HEK293T (cell line): ENCODE results near the gene TPD52L1.

Source experiments
- CTCF ChIA-PET: fragments of 350-600 bp; formaldehyde crosslinking; extraction: SDS; loops from one replicate; lab custom pipeline; 2021; ENCODE audit warnings: antibody characterized with exemption, inconsistent platforms; lab: Yijun Ruan, JAX
- POLR2A ChIA-PET: fragments of 350-600 bp; formaldehyde crosslinking; extraction: SDS; loops from one replicate; lab custom pipeline; 2020; ENCODE audit warnings: antibody characterized with exemption, inconsistent platforms; lab: Yijun Ruan, JAX
- DNase-seq: peaks from one replicate; pipeline ENCODE4 v3.0.0; 2012; ENCODE audit warnings: mixed read lengths; ENCODE audit errors: extremely low spot score
- ARNT ChIP-seq: fragments of 450-650 bp; IDR thresholded peaks from 2 replicates; pipeline ENCODE4 v1.6.1; 2017; ENCODE audit warnings: mild to moderate bottlenecking
- BHLHE40 ChIP-seq: fragments of 450-650 bp; IDR thresholded peaks from 2 replicates; pipeline ENCODE4 v1.6.1; 2016; ENCODE audit warnings: mild to moderate bottlenecking, moderate library complexity, borderline replicate concordance
- CTBP1 ChIP-seq: fragments of 450-650 bp; IDR thresholded peaks from 2 replicates; pipeline ENCODE4 v1.6.1; 2016; ENCODE audit warnings: borderline replicate concordance
- ELF4 ChIP-seq: fragments of 450-650 bp; IDR thresholded peaks from 2 replicates; pipeline ENCODE4 v1.6.1; 2017; ENCODE audit warnings: antibody characterized with exemption
- FOXA1 ChIP-seq: fragments of 450-650 bp; IDR thresholded peaks from 2 replicates; pipeline ENCODE4 v1.6.1; 2016; ENCODE audit warnings: mild to moderate bottlenecking
- FOXK2 ChIP-seq: fragments of 450-650 bp; IDR thresholded peaks from 2 replicates; pipeline ENCODE4 v1.6.1; 2016; ENCODE audit warnings: mild to moderate bottlenecking
- FOXM1 ChIP-seq: fragments of 450-650 bp; IDR thresholded peaks from 2 replicates; pipeline ENCODE4 v1.6.1; 2017; ENCODE audit warnings: mild to moderate bottlenecking, borderline replicate concordance
- HDGF ChIP-seq: fragments of 450-650 bp; IDR thresholded peaks from 2 replicates; pipeline ENCODE4 v1.6.1; 2017; ENCODE audit warnings: antibody characterized with exemption, borderline replicate concordance
- L3MBTL2 ChIP-seq: fragments of 450-650 bp; conservative IDR thresholded peaks from 2 replicates; pipeline ENCODE4 v1.6.1; 2016; ENCODE audit warnings: mild to moderate bottlenecking
- LEF1 ChIP-seq: fragments of 450-650 bp; IDR thresholded peaks from 2 replicates; pipeline ENCODE4 v1.6.1; 2017; ENCODE audit warnings: mild to moderate bottlenecking, borderline replicate concordance
- NFRKB ChIP-seq: fragments of 450-650 bp; IDR thresholded peaks from 2 replicates; pipeline ENCODE4 v1.6.1; 2016; ENCODE audit warnings: mild to moderate bottlenecking, moderate library complexity
- SP1 ChIP-seq: fragments of 450-650 bp; IDR thresholded peaks from 2 replicates; pipeline ENCODE4 v1.6.1; 2017
- SUZ12 ChIP-seq: fragments of 450-650 bp; IDR thresholded peaks from 2 replicates; pipeline ENCODE4 v1.6.1; 2016; ENCODE audit warnings: mild to moderate bottlenecking
- TARDBP ChIP-seq: fragments of 450-650 bp; IDR thresholded peaks from 2 replicates; pipeline ENCODE4 v1.6.1; 2016
- ZNF384 ChIP-seq: fragments of 450-650 bp; IDR thresholded peaks from 2 replicates; pipeline ENCODE4 v1.6.1; 2016
- TF ChIP-seq, protein P1 (sequence below): fragments of 450-650 bp; IDR thresholded peaks from 2 replicates; pipeline ENCODE4 v1.6.1; 2016

The TPD52L1 gene

DNA sequence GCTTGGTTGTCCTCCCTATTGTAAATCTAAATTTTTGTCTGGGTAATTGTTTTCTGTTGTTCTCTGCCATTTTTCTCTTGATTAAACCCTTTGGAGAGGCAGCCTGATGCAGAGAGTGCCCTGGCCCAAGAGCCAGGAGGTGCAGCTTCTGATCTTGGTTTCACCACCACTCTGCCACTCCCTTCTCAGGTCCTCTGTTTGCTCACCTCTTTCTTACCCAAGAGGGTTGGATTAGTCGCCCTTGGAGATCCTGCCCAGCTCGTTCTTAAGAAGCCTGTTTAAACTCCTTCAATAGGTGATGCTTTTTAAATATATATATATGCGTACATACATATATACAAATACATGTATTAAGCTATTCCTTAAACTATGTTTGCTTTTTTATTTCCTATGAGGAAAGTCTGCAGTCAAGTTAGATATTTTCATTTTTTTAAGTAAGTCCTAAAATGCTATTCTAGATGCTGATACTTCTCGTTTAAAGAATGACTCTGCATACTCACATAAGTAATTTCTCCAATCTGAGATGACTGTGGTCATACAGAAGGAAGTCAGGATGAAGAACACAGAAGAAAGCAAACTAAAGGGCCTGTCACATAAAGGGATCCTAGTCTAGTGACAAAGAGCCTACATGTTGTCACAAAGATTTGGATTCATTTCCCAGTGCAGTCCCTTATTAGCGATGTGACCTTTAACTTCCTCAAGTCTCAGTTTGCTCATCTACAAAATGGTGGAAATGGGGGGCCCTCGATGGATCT is 19.9 kb downstream of the TPD52L1 start:
- DNase-seq, result no peak
- POLR2A ChIA-PET, result no interaction called here
- no peak for TF ChIP-seq FOXA1
- TF ChIP-seq FOXM1, result no peak
- no peak for TF ChIP-seq HDGF
- TF ChIP-seq L3MBTL2, result no peak
- no peak for TF ChIP-seq LEF1
- TF ChIP-seq ZNF384, result no peak
- TF ChIP-seq SP1, result no peak
- no peak for TF ChIP-seq BHLHE40
- no peak for TF ChIP-seq ELF4
- TF ChIP-seq, protein P1, sequence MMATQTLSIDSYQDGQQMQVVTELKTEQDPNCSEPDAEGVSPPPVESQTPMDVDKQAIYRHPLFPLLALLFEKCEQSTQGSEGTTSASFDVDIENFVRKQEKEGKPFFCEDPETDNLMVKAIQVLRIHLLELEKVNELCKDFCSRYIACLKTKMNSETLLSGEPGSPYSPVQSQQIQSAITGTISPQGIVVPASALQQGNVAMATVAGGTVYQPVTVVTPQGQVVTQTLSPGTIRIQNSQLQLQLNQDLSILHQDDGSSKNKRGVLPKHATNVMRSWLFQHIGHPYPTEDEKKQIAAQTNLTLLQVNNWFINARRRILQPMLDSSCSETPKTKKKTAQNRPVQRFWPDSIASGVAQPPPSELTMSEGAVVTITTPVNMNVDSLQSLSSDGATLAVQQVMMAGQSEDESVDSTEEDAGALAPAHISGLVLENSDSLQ, result no peak
- no peak for TF ChIP-seq TARDBP
- TF ChIP-seq ARNT, result no peak
- no peak for TF ChIP-seq SUZ12
- TF ChIP-seq NFRKB, result no peak
- CTCF ChIA-PET, result interaction anchor here (0.6 kb wide), 1 partner anchor 15 kb away, joined by 3 read pairs; no protein-coding TSS in a partner anchor

DNA sequence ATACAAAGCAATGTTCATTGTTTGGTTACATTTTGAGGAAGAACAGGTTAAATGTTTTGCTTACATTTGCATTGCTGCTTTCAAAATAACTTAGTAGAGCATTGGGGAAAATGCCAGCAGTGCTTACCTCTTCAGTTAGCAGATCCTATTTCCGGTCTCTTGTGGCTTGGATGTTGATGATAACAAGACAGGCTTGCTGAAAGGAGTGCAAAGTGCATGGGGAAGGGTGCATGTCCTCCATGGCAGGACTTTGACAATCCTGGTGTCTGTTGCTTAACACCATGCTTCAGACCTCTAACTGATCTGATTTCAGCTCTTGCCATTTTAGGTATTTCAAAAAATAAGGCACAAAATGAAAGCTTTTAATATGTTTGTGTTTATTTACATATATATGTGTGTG is 21.1 kb downstream of the TPD52L1 start:
- CTCF ChIA-PET, result interaction anchor here (0.8 to 1.2 kb wide), 2 partner anchors 11 to 21 kb away, joined by 3 read pairs; partner anchors contain the start of gene TPD52L1
- TF ChIP-seq ELF4 (no peak), NFRKB (no peak), LEF1 (no peak), FOXM1 (no peak), ARNT (no peak), TARDBP (no peak), SUZ12 (no peak), ZNF384 (no peak), L3MBTL2 (no peak), BHLHE40 (no peak), HDGF (no peak), FOXK2 (no peak), CTBP1 (no peak)
- POLR2A ChIA-PET, result no interaction called here
- no peak for DNase-seq

DNA sequence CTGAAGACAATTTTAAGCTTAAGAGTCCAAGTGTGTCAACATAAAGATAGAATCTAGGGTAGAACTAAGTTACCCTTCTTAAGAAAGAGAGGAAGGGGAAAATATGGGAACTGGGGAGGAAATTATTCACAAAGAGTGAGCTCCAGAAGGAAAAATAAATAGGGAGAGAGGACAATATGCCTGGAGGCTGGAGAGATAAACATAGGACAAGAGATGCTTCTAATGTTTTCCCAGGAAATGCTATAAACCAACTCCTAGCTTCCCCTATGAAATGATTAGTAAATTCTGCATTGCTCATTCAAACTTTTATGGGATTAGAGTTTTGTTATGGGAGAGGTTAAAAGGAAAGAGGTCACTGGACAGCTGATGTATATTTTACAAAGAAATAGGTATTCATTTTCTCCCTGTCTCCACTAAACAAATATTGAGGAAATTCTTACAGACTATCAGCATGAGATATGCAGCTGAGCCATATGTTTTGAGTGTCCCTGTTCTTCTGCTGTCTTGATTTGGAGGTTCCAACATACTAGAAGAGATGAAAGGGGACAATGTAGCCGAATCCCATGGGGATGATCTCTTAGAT is 22.0 kb downstream of the TPD52L1 start:
- CTCF ChIA-PET, result interaction anchor here (1.0 to 1.2 kb wide), 2 partner anchors 17 to 22 kb away, joined by 3 read pairs; partner anchors contain the start of gene TPD52L1
- POLR2A ChIA-PET, result no interaction called here

DNA sequence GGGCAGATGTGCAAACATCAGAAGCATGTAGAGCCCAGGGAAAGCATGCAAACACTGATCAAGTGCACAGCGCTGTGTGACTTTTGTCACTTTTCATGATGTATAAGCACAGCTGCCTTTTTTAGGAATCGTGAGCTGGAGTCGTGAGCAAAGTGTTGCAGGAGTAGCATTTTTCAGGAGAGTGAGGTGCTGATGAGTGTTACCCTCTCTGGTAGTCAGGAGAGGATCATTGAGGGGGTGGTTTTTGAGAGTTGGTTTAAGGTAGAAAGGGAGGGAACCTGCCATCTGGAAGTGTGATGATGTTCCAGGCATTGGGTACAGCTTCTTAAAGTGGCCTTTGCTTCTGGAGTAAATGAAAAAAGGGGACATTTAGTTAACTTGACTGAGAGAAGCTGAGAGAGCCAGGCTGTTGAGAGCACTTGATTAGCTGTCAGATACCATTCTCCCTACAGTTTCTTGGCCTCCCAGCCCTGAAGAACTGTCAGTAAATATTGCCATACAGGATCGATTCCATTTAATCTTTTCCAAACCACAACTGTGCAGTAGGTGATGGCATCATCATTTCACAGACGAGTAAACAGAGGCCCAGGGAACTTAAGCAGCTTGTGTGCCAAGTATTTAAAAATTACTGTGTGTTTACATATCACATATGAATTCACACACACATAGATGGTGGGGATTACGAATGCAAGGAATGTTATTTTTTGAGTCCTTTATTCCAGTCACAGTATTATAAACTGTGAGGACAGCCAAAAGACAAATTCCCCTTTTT is 28.9 kb downstream of the TPD52L1 start:
- POLR2A ChIA-PET, result no interaction called here
- DNase-seq, result no peak
- CTCF ChIA-PET, result interaction anchor here (1.0 kb wide), 1 partner anchor 10 kb away, joined by 3 read pairs; no protein-coding TSS in a partner anchor
- TF ChIP-seq ELF4, result no peak
- no peak for TF ChIP-seq SP1
- no peak for TF ChIP-seq TARDBP
- TF ChIP-seq CTBP1, result no peak
- TF ChIP-seq BHLHE40, result no peak
- TF ChIP-seq, protein P1, result no peak
- no peak for TF ChIP-seq HDGF
- no peak for TF ChIP-seq L3MBTL2
- no peak for TF ChIP-seq NFRKB

More for the DNA sequence above, 22.0 kb downstream of the TPD52L1 start:
- TF ChIP-seq SP1 (no peak), LEF1 (no peak)
- no peak for DNase-seq

DNA sequence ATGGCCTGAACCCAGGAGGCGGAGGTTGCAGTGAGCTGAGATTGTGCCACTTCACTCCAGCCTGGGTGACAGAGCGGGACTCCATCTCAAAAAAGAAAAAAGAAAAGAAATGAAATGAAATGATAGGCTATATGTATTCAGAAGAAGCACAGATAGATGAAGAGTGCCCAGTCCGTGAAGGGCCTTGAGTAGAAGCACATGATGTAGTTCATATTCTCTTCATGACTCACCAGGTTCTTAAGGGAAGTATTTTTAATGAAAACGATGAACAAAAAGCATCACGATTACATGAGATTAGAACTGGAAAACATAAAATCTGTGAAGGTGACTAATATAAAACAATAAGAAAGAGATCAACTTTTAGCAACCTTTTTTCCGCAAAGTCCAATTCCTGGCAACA is 29.8 kb downstream of the TPD52L1 start:
- ChIA-PET CTCF (interaction anchor here (0.7 kb wide), 1 partner anchor 41 kb away, joined by 4 read pairs; no protein-coding TSS in a partner anchor), POLR2A (no interaction called here)
- no peak for DNase-seq
- no peak for TF ChIP-seq L3MBTL2
- no peak for TF ChIP-seq HDGF
- TF ChIP-seq, protein P1, result no peak

DNA sequence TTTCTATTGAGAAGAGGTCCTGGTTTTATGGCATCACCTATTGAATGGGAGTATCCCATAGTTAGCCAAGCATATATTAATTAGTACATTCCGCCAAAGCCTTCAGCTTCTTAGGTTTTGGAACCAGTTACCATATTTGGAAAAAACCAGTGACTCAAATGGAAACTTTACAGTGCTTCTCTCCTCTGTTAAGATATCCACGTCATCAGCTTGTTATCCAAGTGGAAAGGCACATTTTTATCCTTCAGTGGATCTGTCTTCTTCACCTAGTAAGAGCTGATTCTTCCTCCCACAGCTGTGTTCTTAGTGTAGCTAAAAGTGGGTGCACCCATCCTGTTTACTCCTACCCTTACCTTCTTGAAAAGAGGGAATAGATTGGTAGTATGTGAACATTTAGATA is 34.5 kb downstream of the TPD52L1 start:
- CTCF ChIA-PET, result interaction anchor here (0.6 to 0.9 kb wide), 2 partner anchors 15 to 1415 kb away, joined by 3 read pairs; no protein-coding TSS in a partner anchor
- POLR2A ChIA-PET, result no interaction called here
- no peak for DNase-seq
- TF ChIP-seq FOXM1 (no peak), SP1 (no peak)
